Breast epithelium (tissue), 4 donors: ENCODE data around the gene SFXN5. TPM values are rescaled to one million over a fixed set of nuclear protein-coding genes. Genes with fewer than 3 reads are reported as not detected.

Experiments used
- DNase-seq, 2 donors: peaks; one replicate each; pipeline ENCODE4 v3.0.0-alpha.2; 2019; ENCODE audit warnings: low spot score in 2 of 2
- H3K27ac ChIP-seq, 2 donors: fragments of 200-600 bp; sonication (generic) in 1 of 2; one replicate each; pipeline ENCODE4 v1.5.1; 2016 to 2019; ENCODE audit warnings: mild to moderate bottlenecking in 1 of 2
- H3K27me3 ChIP-seq, 2 donors: fragments of 200-600 bp; sonication (generic) in 1 of 2; one replicate each; pipeline versions ENCODE4 v1.5.1 to v1.6.0; 2017 to 2019; ENCODE audit warnings: control low read depth in 1 of 2, mild to moderate bottlenecking in 1 of 2
- H3K36me3 ChIP-seq: fragments of 200-600 bp; one replicate; pipeline ENCODE4 v1.5.1; 2019
- H3K4me1 ChIP-seq, 2 donors: fragments of 200-600 bp; sonication (generic); one replicate each; pipeline ENCODE4 v1.5.1; 2016 to 2019; ENCODE audit warnings: control low read depth in 1 of 2
- H3K4me3 ChIP-seq, 3 donors: fragments of 200-600 bp; sonication (generic); 1 replicate in 2 of 3; 2 replicates in 1 of 3; pipeline ENCODE4 v1.5.1; 2016 to 2019; ENCODE audit warnings: mild to moderate bottlenecking in 3 of 3, moderate library complexity in 2 of 3
- H3K9me3 ChIP-seq, 2 donors: fragments of 200-600 bp; sonication (generic) in 1 of 2; one replicate each; pipeline ENCODE4 v1.5.1; 2016 to 2019; ENCODE audit warnings: control low read depth in 1 of 2
- CTCF ChIP-seq, 3 donors: fragments of 450-650 bp; IDR thresholded peaks; one replicate each; pipeline ENCODE4 v1.5.1; 2016 to 2017; ENCODE audit warnings: antibody characterized with exemption in 3 of 3, mild to moderate bottlenecking in 3 of 3, moderate library complexity in 3 of 3
- POLR2A ChIP-seq: fragments of 450-650 bp; IDR thresholded peaks from one replicate; pipeline ENCODE4 v1.6.1; 2016; ENCODE audit warnings: antibody characterized with exemption, mild to moderate bottlenecking, moderate library complexity
- POLR2AphosphoS5 ChIP-seq, 3 donors: sonication (generic); formaldehyde crosslinking; IDR thresholded peaks; one replicate each; pipeline ENCODE4 v1.6.1; 2017; ENCODE audit warnings: antibody characterized with exemption in 3 of 3
- intact Hi-C: fragments of 100-400 bp; cut with DNase I; formaldehyde crosslinking; loops from one replicate; pipeline ENCODE4 v1.15.1; 2023; ENCODE audit warnings: low total_unique reads
- total RNA-seq, 3 donors: library from RNA; depleted of rRNA; stranded (reverse); fragments of >200 nt; gene quantifications; one replicate each; pipeline ENCODE4 v1.1.0, GENCODE V29; 2016

Gene SFXN5
- total RNA-seq, 3 donors from 2014 or later: 6.7 to 19.6 (median 12.8) TPM

- Histone ChIP-seq H3K4me3 (peak within 1 kb of the TSS; percentile 25 to 66 (median 48)), H3K27ac (no peak within 1 kb of the TSS), H3K36me3 (no peaks in the 10 kb centered on the region), H3K27me3 (peaks cover 24 to 100% of the 10 kb centered on the region in 2 donors), H3K9me3 (no peaks in the 10 kb centered on the region), H3K4me1 (peaks cover 14 to 17% of the 10 kb centered on the region in 2 donors)
- no peak for TF ChIP-seq POLR2A
- TF ChIP-seq POLR2AphosphoS5 (IDR thresholded peaks at IDR 0.05): no peak
- TF ChIP-seq CTCF (IDR thresholded peaks at IDR 0.05): no peak
- intact Hi-C loops: no loop called here
- peak in 1 of 2 donors; percentile 45 for DNase-seq
These were observed 154.2 kb downstream of the SFXN5 start, which contains the start of gene EMX1 for GRCh38 chr2:72917138-72917876. EMX1 (plus strand) TSS chr2:72917519; CDS start chr2:72917853, 334 bp downstream.

DNA sequence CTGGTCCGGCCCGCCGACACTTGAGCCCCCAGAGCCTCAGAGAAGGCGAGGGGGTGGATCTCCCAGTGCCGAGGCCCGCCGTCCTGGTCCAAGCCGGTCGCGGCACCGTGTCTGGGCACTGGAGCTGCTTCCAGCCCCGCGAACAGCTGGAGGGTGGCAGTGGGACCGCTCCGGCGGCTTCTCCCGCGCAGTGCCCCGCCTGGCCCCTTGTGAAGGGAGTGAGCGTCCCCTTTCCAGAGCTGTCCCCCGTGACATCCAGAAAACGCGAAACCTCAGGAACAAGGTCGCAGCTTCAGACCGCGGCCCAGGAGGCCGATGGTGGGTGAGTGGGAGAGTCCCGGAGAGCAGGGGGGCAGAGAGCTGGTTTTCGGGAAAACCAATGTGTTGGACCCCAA lies 154.8 kb downstream of the SFXN5 start:
- H3K36me3 ChIP-seq: no peaks in the 10 kb centered on the region
- DNase-seq: no peak
- intact Hi-C loops: no loop called here
- no peaks in the 10 kb centered on the region for H3K9me3 ChIP-seq
- no peak overlapping the region for H3K27ac ChIP-seq
- TF ChIP-seq POLR2A (no peak), CTCF (IDR thresholded peaks at IDR 0.05) (no peak), POLR2AphosphoS5 (IDR thresholded peaks at IDR 0.05) (no peak)
- peaks cover 14 to 17% of the 10 kb centered on the region in 2 donors for H3K4me1 ChIP-seq
- peak overlapping the region; percentile 25 to 66 (median 48) for H3K4me3 ChIP-seq
- H3K27me3 ChIP-seq: peaks cover 24 to 100% of the 10 kb centered on the region in 2 donors

- H3K9me3 ChIP-seq: no peaks in the 10 kb centered on the region
- H3K27ac ChIP-seq: no peak overlapping the region
- no peak for DNase-seq
- TF ChIP-seq POLR2AphosphoS5 (IDR thresholded peaks at IDR 0.05) (no peak), CTCF (IDR thresholded peaks at IDR 0.05) (no peak), POLR2A (no peak)
- H3K27me3 ChIP-seq: peaks cover 22 to 100% of the 10 kb centered on the region in 2 donors
- H3K36me3 ChIP-seq: no peaks in the 10 kb centered on the region
- intact Hi-C loops: no loop called here
- peak overlapping the region; percentile 25 to 66 (median 48) for H3K4me3 ChIP-seq
- H3K4me1 ChIP-seq: peaks cover 14 to 17% of the 10 kb centered on the region in 2 donors
These were observed 155.4 kb downstream of the SFXN5 start for GRCh38 chr2:72915907-72916742.

DNA sequence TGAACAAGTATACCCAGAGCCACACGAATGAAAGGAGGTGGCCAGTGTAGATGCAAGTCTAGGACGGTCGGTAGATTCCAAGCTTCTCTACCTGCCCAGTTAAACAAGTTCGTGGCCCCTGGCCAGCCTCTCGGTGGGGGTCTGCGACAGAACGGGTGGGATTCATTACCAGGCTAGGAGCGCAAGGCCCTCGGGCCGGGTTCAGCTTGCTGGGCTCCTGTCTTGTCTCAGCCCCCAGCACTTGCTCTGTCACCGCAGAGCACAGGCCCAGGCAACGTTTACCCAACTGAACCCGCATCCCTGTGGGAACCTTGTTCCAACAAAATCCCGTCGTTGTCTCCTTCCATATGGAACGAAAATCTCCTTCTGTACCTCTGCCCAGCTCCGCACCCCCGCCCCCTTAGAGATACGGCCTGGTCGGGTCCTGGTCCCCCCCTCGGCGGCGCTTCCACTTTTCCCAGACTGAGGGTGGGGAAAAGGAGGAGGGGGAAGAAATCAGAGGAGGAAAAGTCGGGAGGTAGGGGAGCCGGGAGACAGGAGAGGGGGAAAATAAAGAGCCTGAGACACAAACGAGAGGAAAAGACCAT lies 156.1 kb downstream of the SFXN5 start:
- Histone ChIP-seq H3K4me1 (peaks cover 14 to 17% of the 10 kb centered on the region in 2 donors), H3K9me3 (no peaks in the 10 kb centered on the region), H3K36me3 (no peaks in the 10 kb centered on the region), H3K4me3 (peak overlapping the region; percentile 25 to 66 (median 48)), H3K27ac (no peak overlapping the region), H3K27me3 (peaks cover 16 to 100% of the 10 kb centered on the region in 2 donors)
- TF ChIP-seq CTCF (IDR thresholded peaks at IDR 0.05) (no peak), POLR2A (no peak), POLR2AphosphoS5 (IDR thresholded peaks at IDR 0.05) (no peak)
- no peak for DNase-seq
- intact Hi-C loops: no loop called here
